ENCODE data around the gene CYLD.

- no peak for TF ChIP-seq CTCF (IDR thresholded peaks at IDR 0.05)
- no peak for TF ChIP-seq POLR2A (IDR thresholded peaks at IDR 0.05)
These were observed 92.0 kb downstream of the CYLD start for GRCh38 chr16:50833929-50834328.

Data from heart left ventricle (tissue), 13 donors.